DOHH2 (cell line): Measurements from ENCODE around the gene KCNC1.

ENCODE experiments used
- CTCF ChIP-seq: fragments of 200-600 bp; sonication (generic); IDR thresholded peaks from one replicate; pipeline ENCODE4 v1.5.1; 2014; ENCODE audit warnings: antibody characterized with exemption, mild to moderate bottlenecking, low read depth, low read length; ENCODE audit not compliant: poor library complexity, severe bottlenecking
- EZH2phosphoT487 ChIP-seq: fragments of 200-600 bp; sonication (generic); IDR thresholded peaks from 2 replicates; pipeline ENCODE4 v1.6.1; 2017; ENCODE audit warnings: borderline replicate concordance, mild to moderate bottlenecking, antibody characterized with exemption, low read length, moderate library complexity, mixed read lengths

GRCh38 chr11:17707830-17708229 lies 26.8 kb upstream of the KCNC1 start:
- TF ChIP-seq EZH2phosphoT487 = no peak
- no peak for TF ChIP-seq CTCF
